Panc1 (cell line): ENCODE measurements around the gene PSKH1.

Experiments used
- CTCF ChIP-seq: fragments of 450-650 bp; IDR thresholded peaks from 2 replicates; pipeline ENCODE4 v1.5.1; 2017; ENCODE audit warnings: mild to moderate bottlenecking
- POLR2AphosphoS5 ChIP-seq: IDR thresholded peaks from 2 replicates; pipeline ENCODE4 v1.6.1; 2012; ENCODE audit warnings: mild to moderate bottlenecking, low read depth, low read length, moderate library complexity
- SIN3A ChIP-seq: IDR thresholded peaks from 2 replicates; pipeline ENCODE4 v1.6.1; 2012; ENCODE audit warnings: low read depth, mild to moderate bottlenecking, low read length, moderate library complexity, borderline replicate concordance; ENCODE audit not compliant: insufficient read depth

- no peak for TF ChIP-seq CTCF
- TF ChIP-seq POLR2AphosphoS5: no peak
- TF ChIP-seq SIN3A: no peak
These were observed 47.5 kb downstream of the PSKH1 start for GRCh38 chr16:67940446-67941089.
